Measurements from ENCODE around the gene SLC25A14.

The SLC25A14 gene

DNA sequence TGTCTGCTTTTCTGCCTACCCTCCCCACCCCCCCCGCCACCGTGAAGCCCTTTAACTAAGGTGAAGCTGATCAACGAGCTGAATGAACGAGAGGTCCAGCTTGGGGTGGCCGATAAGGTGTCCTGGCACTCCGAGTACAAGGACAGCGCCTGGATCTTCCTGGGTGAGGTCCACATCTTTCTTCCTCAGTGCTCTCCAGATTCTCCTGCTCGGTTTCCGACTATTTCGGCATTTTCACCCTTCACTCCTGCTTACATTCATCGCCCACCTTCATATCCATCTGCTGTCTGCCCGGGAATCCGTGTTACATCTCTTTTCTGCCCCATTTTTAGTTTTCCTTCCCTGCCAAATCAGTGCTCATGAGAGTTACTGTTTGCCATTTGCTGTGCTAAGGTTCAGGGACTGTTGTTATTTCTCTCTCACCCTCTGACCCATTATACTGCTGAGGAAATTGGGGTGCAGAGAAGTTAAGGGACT lies 62.5 kb downstream of the SLC25A14 start:
- peak overlapping the region; percentile 88 for H3K4me3 ChIP-seq (ENCODE audit: insufficient read depth, low read length, poor library complexity, severe bottlenecking)
- no peak for TF ChIP-seq EZH2phosphoT487 (conservative IDR thresholded peaks at IDR 0.05; ENCODE audit: low read length)
- TF ChIP-seq, protein P1, sequence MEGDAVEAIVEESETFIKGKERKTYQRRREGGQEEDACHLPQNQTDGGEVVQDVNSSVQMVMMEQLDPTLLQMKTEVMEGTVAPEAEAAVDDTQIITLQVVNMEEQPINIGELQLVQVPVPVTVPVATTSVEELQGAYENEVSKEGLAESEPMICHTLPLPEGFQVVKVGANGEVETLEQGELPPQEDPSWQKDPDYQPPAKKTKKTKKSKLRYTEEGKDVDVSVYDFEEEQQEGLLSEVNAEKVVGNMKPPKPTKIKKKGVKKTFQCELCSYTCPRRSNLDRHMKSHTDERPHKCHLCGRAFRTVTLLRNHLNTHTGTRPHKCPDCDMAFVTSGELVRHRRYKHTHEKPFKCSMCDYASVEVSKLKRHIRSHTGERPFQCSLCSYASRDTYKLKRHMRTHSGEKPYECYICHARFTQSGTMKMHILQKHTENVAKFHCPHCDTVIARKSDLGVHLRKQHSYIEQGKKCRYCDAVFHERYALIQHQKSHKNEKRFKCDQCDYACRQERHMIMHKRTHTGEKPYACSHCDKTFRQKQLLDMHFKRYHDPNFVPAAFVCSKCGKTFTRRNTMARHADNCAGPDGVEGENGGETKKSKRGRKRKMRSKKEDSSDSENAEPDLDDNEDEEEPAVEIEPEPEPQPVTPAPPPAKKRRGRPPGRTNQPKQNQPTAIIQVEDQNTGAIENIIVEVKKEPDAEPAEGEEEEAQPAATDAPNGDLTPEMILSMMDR (IDR thresholded peaks at IDR 0.05; ENCODE audit: insufficient read depth, low read length, poor library complexity, severe bottlenecking): no peak
- H2AFZ ChIP-seq (ENCODE audit: low read depth, low read length, severe bottlenecking): peak overlapping the region; percentile 44
- H3K27me3 ChIP-seq (ENCODE audit: low read length): no peaks in the 10 kb centered on the region
- peak overlapping the region; percentile 83 for H3K9ac ChIP-seq (ENCODE audit: low read length)
- no peaks in the 10 kb centered on the region for H3K9me3 ChIP-seq (ENCODE audit: insufficient read depth, low read length)
- no peaks in the 10 kb centered on the region for H3F3A ChIP-seq (ENCODE audit: insufficient read depth)
- H3K4me2 ChIP-seq (ENCODE audit: low read depth, low read length, poor library complexity, severe bottlenecking): peak overlapping the region; percentile 88
- H4K20me1 ChIP-seq (ENCODE audit: low read depth, low read length): no peaks in the 10 kb centered on the region
- no peaks in the 10 kb centered on the region for H3K36me3 ChIP-seq (ENCODE audit: low read length)
- no peak overlapping the region for H3K27ac ChIP-seq (ENCODE audit: low read depth, low read length)
- peaks cover 13% of the 10 kb centered on the region; the same call in 1 of the 2 replicates for H3K79me2 ChIP-seq (ENCODE audit: insufficient read depth, low read length)
- H3K9me2 ChIP-seq (replicated peaks; ENCODE audit: insufficient read depth, low read length): no peaks in the 10 kb centered on the region

DNA sequence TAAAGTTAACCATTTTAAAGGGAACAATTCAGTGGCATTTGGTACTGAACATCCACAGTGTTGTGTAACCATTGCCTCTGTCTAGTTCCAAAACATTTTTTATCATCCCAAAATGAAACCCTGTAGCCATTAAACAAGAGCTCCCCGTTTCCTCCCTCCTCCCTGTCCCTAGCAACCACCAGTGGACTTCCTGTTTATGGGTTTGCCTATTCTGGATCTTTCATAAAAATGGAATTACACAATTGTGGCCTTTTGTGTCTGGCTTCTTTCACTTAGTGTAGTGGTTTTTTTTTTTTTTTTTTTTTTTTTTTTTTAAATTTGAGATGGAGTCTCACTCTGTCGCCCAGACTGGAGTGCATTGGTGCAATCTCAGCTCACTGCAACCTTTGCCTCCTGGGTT lies 73.7 kb downstream of the SLC25A14 start:
- Histone ChIP-seq H3K9me2 (replicated peaks; ENCODE audit: insufficient read depth, low read length) (no peaks in the 10 kb centered on the region), H3K9ac (ENCODE audit: low read length) (no peak overlapping the region), H3F3A (ENCODE audit: insufficient read depth) (no peaks in the 10 kb centered on the region), H3K4me2 (ENCODE audit: low read depth, low read length, poor library complexity, severe bottlenecking) (no peak overlapping the region), H4K20me1 (ENCODE audit: low read depth, low read length) (no peaks in the 10 kb centered on the region), H3K79me2 (ENCODE audit: insufficient read depth, low read length) (no peaks in the 10 kb centered on the region), H3K9me3 (ENCODE audit: insufficient read depth, low read length) (no peaks in the 10 kb centered on the region), H3K27me3 (ENCODE audit: low read length) (no peaks in the 10 kb centered on the region), H3K4me3 (ENCODE audit: insufficient read depth, low read length, poor library complexity, severe bottlenecking) (no peak overlapping the region), H3K36me3 (ENCODE audit: low read length) (no peaks in the 10 kb centered on the region), H2AFZ (ENCODE audit: low read depth, low read length, severe bottlenecking) (no peak overlapping the region), H3K27ac (ENCODE audit: low read depth, low read length) (no peak overlapping the region)
- TF ChIP-seq, protein P1 (IDR thresholded peaks at IDR 0.05; ENCODE audit: insufficient read depth, low read length, poor library complexity, severe bottlenecking): no peak
- no peak for TF ChIP-seq EZH2phosphoT487 (conservative IDR thresholded peaks at IDR 0.05; ENCODE audit: low read length)

DNA sequence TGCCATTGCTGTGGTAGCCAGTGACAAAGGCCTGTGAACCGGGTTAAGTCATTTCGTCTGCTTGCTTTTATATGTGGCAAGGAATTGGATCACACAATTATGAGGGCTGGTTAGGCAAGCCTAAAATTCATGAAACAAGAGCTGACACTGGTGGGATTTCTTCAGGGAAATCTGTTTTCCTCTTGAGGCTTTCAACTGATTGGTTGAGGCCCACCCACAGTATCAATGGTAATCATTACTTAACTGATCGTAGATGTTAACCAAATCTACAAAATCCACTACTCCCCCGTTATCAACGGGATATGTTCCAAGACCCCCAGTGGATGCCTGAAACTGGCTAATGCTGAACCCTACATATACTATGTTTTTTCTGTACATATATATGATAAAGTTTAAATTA lies 75.1 kb downstream of the SLC25A14 start:
- H3K9me3 ChIP-seq (ENCODE audit: insufficient read depth, low read length): no peaks in the 10 kb centered on the region
- no peak overlapping the region for H2AFZ ChIP-seq (ENCODE audit: low read depth, low read length, severe bottlenecking)
- no peak overlapping the region for H3K9ac ChIP-seq (ENCODE audit: low read length)
- H3K4me2 ChIP-seq (ENCODE audit: low read depth, low read length, poor library complexity, severe bottlenecking): no peak overlapping the region
- no peak overlapping the region for H3K4me3 ChIP-seq (ENCODE audit: insufficient read depth, low read length, poor library complexity, severe bottlenecking)
- no peaks in the 10 kb centered on the region for H3K27me3 ChIP-seq (ENCODE audit: low read length)
- H4K20me1 ChIP-seq (ENCODE audit: low read depth, low read length): no peaks in the 10 kb centered on the region
- H3K79me2 ChIP-seq (ENCODE audit: insufficient read depth, low read length): no peaks in the 10 kb centered on the region
- H3K9me2 ChIP-seq (replicated peaks; ENCODE audit: insufficient read depth, low read length): no peaks in the 10 kb centered on the region
- no peaks in the 10 kb centered on the region for H3K36me3 ChIP-seq (ENCODE audit: low read length)
- no peak overlapping the region for H3K27ac ChIP-seq (ENCODE audit: low read depth, low read length)
- TF ChIP-seq EZH2phosphoT487 (conservative IDR thresholded peaks at IDR 0.05; ENCODE audit: low read length): no peak
- TF ChIP-seq, protein P1 (IDR thresholded peaks at IDR 0.05; ENCODE audit: insufficient read depth, low read length, poor library complexity, severe bottlenecking): no peak
- H3F3A ChIP-seq (ENCODE audit: insufficient read depth): no peaks in the 10 kb centered on the region
